Activated CD8-positive, alpha-beta memory T cell treated with anti-CD3 and anti-CD28 coated beads, Interleukin-2, amount 50 U/mL, for 4 hours (primary cell): ENCODE data around the gene PIP5K1A.

ENCODE experiments used
- DNase-seq: peaks from one replicate; pipeline ENCODE4 v3.0.0-alpha.2; 2020

Gene PIP5K1A

GRCh38 chr1:151290709-151291303, 92.5 kb downstream of the PIP5K1A start:
- no peak for DNase-seq

- no peak for DNase-seq
These were observed 94.1 kb downstream of the PIP5K1A start for GRCh38 chr1:151292207-151293030.

GRCh38 chr1:151293093-151293492, 94.7 kb downstream of the PIP5K1A start:
- no peak for DNase-seq

- DNase-seq = no peak
These were observed 96.5 kb downstream of the PIP5K1A start for GRCh38 chr1:151294742-151295462.
